IPS DF 6.9 (cell line): Measurements from ENCODE around the gene PHACTR3.

ENCODE experiments used
- DNase-seq: peaks from one replicate; pipeline ENCODE4 v3.0.0-alpha.2; 2013; ENCODE audit warnings: low read depth, low spot score
- H3K27ac ChIP-seq: one replicate; pipeline ENCODE4 v1.5.1; 2013; ENCODE audit warnings: low read length, control low read depth
- H3K27me3 ChIP-seq: 2 replicates; pipeline ENCODE4 v1.6.1; 2013; ENCODE audit warnings: mild to moderate bottlenecking, low read length; ENCODE audit not compliant: control insufficient read depth, insufficient read depth
- H3K36me3 ChIP-seq: 2 replicates; pipeline ENCODE4 v1.6.1; 2013; ENCODE audit warnings: low read length; ENCODE audit not compliant: control insufficient read depth, insufficient read depth
- H3K4me1 ChIP-seq: 2 replicates; pipeline ENCODE4 v1.6.1; 2013; ENCODE audit warnings: low read length; ENCODE audit not compliant: control insufficient read depth, insufficient read depth
- H3K4me3 ChIP-seq: 2 replicates; pipeline ENCODE4 v1.5.1; 2013; ENCODE audit warnings: mild to moderate bottlenecking, low read length
- H3K9me3 ChIP-seq: 2 replicates; pipeline ENCODE4 v1.6.1; 2013; ENCODE audit warnings: low read length, inconsistent platforms; ENCODE audit not compliant: control insufficient read depth, insufficient read depth
- WGBS: extraction: QIAGEN DNeasy Blood & Tissue Kit; methylation state at CpG from one replicate; pipeline ENCODE4 v1.1.7; 2013; ENCODE audit warnings: mixed read lengths, missing lambda C conversion rate; ENCODE audit not compliant: insufficient read length, insufficient coverage; 5-methylcytosine and 5-hydroxymethylcytosine counted together

PHACTR3 gene

DNA sequence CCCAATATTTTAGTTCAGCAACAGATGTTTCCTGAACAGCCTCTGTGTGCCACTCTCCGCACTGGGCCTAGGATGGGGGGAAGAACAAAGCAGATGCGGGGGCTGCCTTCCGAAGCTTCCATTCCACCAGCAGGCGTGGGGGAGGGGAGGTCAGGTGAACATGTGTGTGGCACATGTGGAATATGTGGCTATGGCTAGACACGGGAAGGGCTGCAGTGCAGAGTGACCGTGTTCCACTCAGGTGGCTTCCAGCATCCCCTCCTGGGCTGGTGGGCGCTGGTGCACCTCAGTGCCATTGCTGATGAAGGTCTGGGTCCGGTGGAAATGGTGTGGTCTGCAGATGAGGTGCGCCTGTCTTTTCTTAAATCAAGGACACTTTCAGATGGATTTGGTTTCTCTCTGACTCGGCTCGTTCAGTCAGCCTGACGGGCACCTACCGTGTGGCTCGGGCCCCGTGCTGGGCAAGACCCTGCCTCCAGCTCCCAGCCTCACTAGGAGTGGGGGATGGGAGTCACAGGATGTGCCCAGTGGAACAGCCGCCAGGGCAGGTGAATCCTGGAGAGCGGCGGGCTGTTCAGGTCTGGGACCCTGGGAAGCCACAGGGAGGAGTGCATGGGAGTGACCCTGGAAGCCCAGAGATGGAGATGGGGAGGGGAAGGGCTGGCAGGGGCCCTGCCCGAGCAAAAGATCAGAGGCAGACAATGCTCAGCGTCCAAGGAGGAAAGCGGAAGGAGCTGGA, 218.1 kb downstream of the PHACTR3 start:
- Histone ChIP-seq H3K9me3 (peaks cover 23% of the 10 kb centered on the region), H3K4me3 (no peak overlapping the region), H3K27me3 (no peaks in the 10 kb centered on the region), H3K27ac (no peak overlapping the region), H3K4me1 (no peaks in the 10 kb centered on the region), H3K36me3 (no peaks in the 10 kb centered on the region)
- WGBS, result no CpG with 5 or more reads among the region's 21 CpGs
- no peak for DNase-seq

GRCh38 chr20:59823030-59823423, 218.7 kb downstream of the PHACTR3 start:
- DNase-seq, result no peak
- H3K36me3 ChIP-seq, result no peaks in the 10 kb centered on the region
- H3K4me3 ChIP-seq, result no peak overlapping the region
- H3K27ac ChIP-seq, result no peak overlapping the region
- peaks cover 21% of the 10 kb centered on the region for H3K9me3 ChIP-seq
- no peaks in the 10 kb centered on the region for H3K27me3 ChIP-seq
- H3K4me1 ChIP-seq, result no peaks in the 10 kb centered on the region
- WGBS, result no CpG with 5 or more reads among the region's 9 CpGs

GRCh38 chr20:59823491-59824259, 219.3 kb downstream of the PHACTR3 start:
- Histone ChIP-seq H3K27ac (no peak overlapping the region), H3K27me3 (no peaks in the 10 kb centered on the region), H3K4me3 (no peak overlapping the region), H3K36me3 (no peaks in the 10 kb centered on the region), H3K9me3 (peaks cover 21% of the 10 kb centered on the region), H3K4me1 (no peaks in the 10 kb centered on the region)
- no CpG with 5 or more reads among the region's 8 CpGs for WGBS
- DNase-seq, result no peak

DNA sequence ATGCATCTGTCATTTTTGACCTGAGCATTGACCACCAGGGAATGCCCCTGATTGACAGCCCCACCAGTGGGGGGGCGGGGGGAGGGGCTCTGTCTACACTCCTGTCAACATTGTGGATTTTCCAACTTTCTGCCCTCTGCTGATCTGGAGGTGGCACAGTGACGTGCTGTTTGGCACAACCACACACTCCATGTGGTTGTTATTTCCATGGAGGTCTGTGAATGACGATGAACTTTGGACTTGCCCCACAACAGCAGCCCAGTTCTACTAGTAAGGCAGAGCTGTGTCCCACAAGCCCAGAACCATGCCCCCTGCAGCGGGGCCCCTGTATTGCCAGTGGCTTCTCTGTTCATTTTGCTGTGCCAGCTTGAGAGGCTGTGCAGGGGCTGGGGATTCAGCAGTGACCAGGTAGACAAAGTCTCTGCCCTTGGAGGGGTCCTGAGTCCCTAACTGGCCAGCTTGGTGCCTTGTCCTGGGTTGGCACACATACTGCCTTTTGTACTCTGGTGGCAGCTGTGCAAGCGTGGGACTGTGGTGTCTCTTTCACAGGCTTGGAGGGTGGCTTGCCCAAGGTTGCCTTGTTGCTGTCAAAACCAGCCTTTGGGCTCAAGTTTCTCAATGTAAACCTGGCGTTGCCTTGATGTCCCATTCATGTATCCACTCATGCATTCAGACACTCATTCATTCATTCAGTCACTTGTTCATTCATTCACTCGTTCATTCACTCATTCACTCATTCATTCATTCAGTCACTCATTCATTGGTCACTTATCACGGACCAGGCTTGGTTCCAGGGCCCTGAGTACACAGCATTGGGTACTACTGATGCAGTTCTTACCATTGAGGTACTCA, 220.6 kb downstream of the PHACTR3 start:
- no peak for DNase-seq
- Histone ChIP-seq H3K9me3 (peaks cover 22% of the 10 kb centered on the region), H3K27me3 (no peaks in the 10 kb centered on the region), H3K4me1 (no peaks in the 10 kb centered on the region), H3K4me3 (no peak overlapping the region), H3K27ac (no peak overlapping the region), H3K36me3 (no peaks in the 10 kb centered on the region)
- no CpG with 5 or more reads among the region's 8 CpGs for WGBS

DNA sequence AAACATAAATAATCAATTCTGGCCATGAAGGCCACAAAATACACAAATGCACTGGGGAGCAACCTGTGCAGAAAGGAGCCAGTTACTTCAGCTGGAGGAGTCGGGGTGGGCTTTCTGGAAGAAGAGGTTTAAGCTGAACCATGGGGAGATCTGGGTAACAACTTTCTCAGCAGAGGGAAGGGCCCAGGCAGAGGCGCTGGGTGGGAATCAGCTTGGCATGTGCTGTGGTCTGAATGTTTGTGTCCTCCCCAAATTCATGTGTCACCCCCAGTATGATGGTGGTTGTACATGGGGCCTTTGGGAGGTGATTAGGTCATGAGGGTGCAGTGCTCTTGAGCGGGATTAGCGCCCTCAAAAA, 221.2 kb downstream of the PHACTR3 start:
- no peak overlapping the region for H3K4me3 ChIP-seq
- DNase-seq, result no peak
- H3K9me3 ChIP-seq, result peaks cover 22% of the 10 kb centered on the region
- H3K4me1 ChIP-seq, result no peaks in the 10 kb centered on the region
- no CpG with 5 or more reads among the region's 4 CpGs for WGBS
- H3K27ac ChIP-seq, result no peak overlapping the region
- H3K27me3 ChIP-seq, result no peaks in the 10 kb centered on the region
- no peaks in the 10 kb centered on the region for H3K36me3 ChIP-seq

GRCh38 chr20:59825944-59826759, 221.8 kb downstream of the PHACTR3 start:
- Histone ChIP-seq H3K27ac (no peak overlapping the region), H3K27me3 (no peaks in the 10 kb centered on the region), H3K9me3 (peaks cover 20% of the 10 kb centered on the region), H3K4me3 (no peak overlapping the region), H3K4me1 (no peaks in the 10 kb centered on the region), H3K36me3 (no peaks in the 10 kb centered on the region)
- no peak for DNase-seq
- no CpG with 5 or more reads among the region's 11 CpGs for WGBS

- no peak overlapping the region for H3K4me3 ChIP-seq
- H3K27ac ChIP-seq, result no peak overlapping the region
- no CpG with 5 or more reads among the region's 16 CpGs for WGBS
- H3K36me3 ChIP-seq, result no peaks in the 10 kb centered on the region
- H3K27me3 ChIP-seq, result no peaks in the 10 kb centered on the region
- peaks cover 22% of the 10 kb centered on the region for H3K9me3 ChIP-seq
- H3K4me1 ChIP-seq, result no peaks in the 10 kb centered on the region
- DNase-seq, result no peak
Measured at GRCh38 chr20:59827138-59828056, 223.1 kb downstream of the PHACTR3 start.

DNA sequence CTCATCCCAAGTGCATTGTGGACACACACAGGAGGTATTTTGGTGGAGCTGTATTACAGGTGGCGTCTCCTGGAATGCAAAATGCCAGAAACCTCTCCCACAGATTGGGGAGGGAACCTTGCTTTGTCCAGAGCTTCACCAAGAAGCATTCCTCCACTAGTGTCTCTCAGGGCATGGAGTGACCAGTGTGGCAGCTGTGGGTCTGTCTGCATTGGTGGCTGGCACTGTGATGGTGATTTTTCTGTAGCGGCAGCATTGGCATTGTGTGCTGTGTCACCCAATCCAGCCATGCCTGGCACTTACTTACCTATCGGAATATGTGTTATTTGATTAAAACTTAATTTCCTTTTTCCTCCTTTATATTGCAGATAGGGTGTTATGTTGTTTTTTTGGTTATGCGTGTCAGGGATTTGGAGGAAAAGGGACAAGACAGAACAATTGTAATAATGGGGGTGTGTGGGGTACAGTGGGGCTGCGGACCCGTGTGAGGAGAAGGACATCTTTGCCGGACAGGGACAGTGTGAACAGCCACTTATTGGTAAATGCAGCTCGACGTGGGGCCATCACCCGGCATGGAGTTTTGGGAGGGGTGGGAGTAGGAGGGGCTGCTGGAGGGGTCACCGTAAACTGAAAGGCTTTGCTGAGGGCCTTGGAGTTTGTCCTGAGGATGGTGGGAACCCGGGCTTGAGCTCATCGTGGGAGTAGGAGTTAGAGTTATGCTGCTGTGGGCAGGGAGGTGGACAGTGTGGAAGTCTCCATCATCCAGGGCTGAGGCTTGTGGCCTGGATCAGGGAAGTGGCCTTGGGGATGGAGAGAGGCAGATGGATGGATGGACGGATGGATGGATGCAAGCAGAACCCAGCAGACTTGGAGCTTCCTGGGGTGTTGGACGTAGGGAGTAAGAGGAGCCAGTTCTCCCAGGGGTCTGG, 224.0 kb downstream of the PHACTR3 start:
- Histone ChIP-seq H3K27ac (no peak overlapping the region), H3K4me3 (no peak overlapping the region), H3K4me1 (no peaks in the 10 kb centered on the region), H3K36me3 (no peaks in the 10 kb centered on the region), H3K27me3 (no peaks in the 10 kb centered on the region), H3K9me3 (peaks cover 26% of the 10 kb centered on the region)
- no peak for DNase-seq
- 100% methylated on average over 1 of the region's 15 CpGs for WGBS
